Hepatocyte (in vitro differentiated cells): ENCODE data around the gene ABI3BP. TPM values are rescaled to one million over a fixed set of nuclear protein-coding genes. Genes with fewer than 3 reads are reported as not detected.

Experiments
- DNase-seq: peaks from one replicate; pipeline ENCODE4 v3.0.0-alpha.2; 2016; ENCODE audit warnings: low spot score
- H2AFZ ChIP-seq: fragments of 200-600 bp; sonication (generic); 2 replicates; pipeline ENCODE4 v1.6.0; 2016; ENCODE audit warnings: antibody characterized with exemption, mild to moderate bottlenecking
- H3K27ac ChIP-seq: fragments of 200-600 bp; sonication (generic); 2 replicates; pipeline ENCODE4 v1.5.1; 2016; ENCODE audit warnings: mild to moderate bottlenecking
- H3K27me3 ChIP-seq: fragments of 200-600 bp; sonication (generic); 2 replicates; pipeline ENCODE4 v1.6.1; 2016
- H3K36me3 ChIP-seq: fragments of 200-600 bp; sonication (generic); replicated peaks from 2 replicates; pipeline ENCODE4 v1.5.1; 2016; ENCODE audit warnings: low read depth; ENCODE audit not compliant: insufficient read depth
- H3K4me1 ChIP-seq: fragments of 200-600 bp; sonication (generic); 2 replicates; pipeline ENCODE4 v1.5.1; 2016; ENCODE audit warnings: mild to moderate bottlenecking, moderate library complexity; ENCODE audit not compliant: insufficient read depth
- H3K4me2 ChIP-seq: fragments of 200-600 bp; sonication (generic); 2 replicates; pipeline ENCODE4 v1.6.0; 2016
- H3K4me3 ChIP-seq: fragments of 200-600 bp; sonication (generic); 2 replicates; pipeline ENCODE4 v1.5.1; 2016; ENCODE audit warnings: mild to moderate bottlenecking
- H3K79me2 ChIP-seq: fragments of 200-600 bp; sonication (generic); 2 replicates; pipeline ENCODE4 v1.6.0; 2017; ENCODE audit warnings: mild to moderate bottlenecking
- H3K9me2 ChIP-seq: fragments of 200-600 bp; sonication (generic); replicated peaks from 2 replicates; pipeline ENCODE4 v1.6.0; 2017; ENCODE audit warnings: mild to moderate bottlenecking; ENCODE audit not compliant: insufficient read depth
- H3K9me3 ChIP-seq: fragments of 200-600 bp; sonication (generic); 2 replicates; pipeline ENCODE4 v1.5.1; 2016; ENCODE audit warnings: low read depth, mild to moderate bottlenecking
- H4K20me1 ChIP-seq: fragments of 200-600 bp; sonication (generic); 2 replicates; pipeline ENCODE4 v1.6.0; 2016; ENCODE audit warnings: mild to moderate bottlenecking; ENCODE audit not compliant: insufficient read depth, poor library complexity, severe bottlenecking
- CTCF ChIP-seq: fragments of 200-600 bp; sonication (generic); IDR thresholded peaks from 2 replicates; pipeline ENCODE4 v1.5.1; 2016; ENCODE audit warnings: antibody characterized with exemption, mild to moderate bottlenecking; ENCODE audit not compliant: poor library complexity
- EZH2 ChIP-seq: fragments of 200-600 bp; sonication (generic); IDR thresholded peaks from 2 replicates; pipeline ENCODE4 v1.6.1; 2016; ENCODE audit warnings: antibody characterized with exemption, mild to moderate bottlenecking, borderline replicate concordance
- EZH2phosphoT487 ChIP-seq: fragments of 200-600 bp; sonication (generic); IDR thresholded peaks from one replicate; pipeline ENCODE4 v1.6.1; 2018; ENCODE audit warnings: antibody characterized with exemption, mild to moderate bottlenecking, low read depth, moderate library complexity; ENCODE audit not compliant: unreplicated experiment, severe bottlenecking
- WGBS: methylation state at CpG from one replicate; pipeline ENCODE4 v1.1.6; 2016; ENCODE audit warnings: low lambda C conversion rate; ENCODE audit errors: missing lambda C conversion rate; 5-methylcytosine and 5-hydroxymethylcytosine counted together
- polyA plus RNA-seq: library from polyadenylated mRNA; unstranded; fragments of >200 nt; fragmentation: Nextera tagmentation; extraction: Ambion mirVana; gene quantifications from 2 replicates; pipeline ENCODE4 v1.2.1, GENCODE V29; 2016
- total RNA-seq: library from RNA; depleted of rRNA; stranded (reverse); fragments of >200 nt; gene quantifications from 2 replicates; pipeline ENCODE4 v1.2.3, GENCODE V29; 2014

The ABI3BP gene
- total and polyA plus RNA-seq, 2 experiments from 2014 or later, result 10.4 to 18.6 TPM

- no peaks in the 10 kb centered on the region for H3K9me2 ChIP-seq
- no peaks in the 10 kb centered on the region for H3K9me3 ChIP-seq
- no peak overlapping the region for H3K4me2 ChIP-seq
- H3K79me2 ChIP-seq, result no peaks in the 10 kb centered on the region
- no peaks in the 10 kb centered on the region for H3K4me1 ChIP-seq
- no peaks in the 10 kb centered on the region for H3K36me3 ChIP-seq
- TF ChIP-seq EZH2 (no peak), EZH2phosphoT487 (no peak), CTCF (peak; percentile 21)
- DNase-seq, result no peak
- WGBS, result 89% methylated on average over 3 of the region's 3 CpGs
- H3K27ac ChIP-seq, result no peak overlapping the region
- H2AFZ ChIP-seq, result no peak overlapping the region
- no peak overlapping the region for H3K4me3 ChIP-seq
- H3K27me3 ChIP-seq, result no peaks in the 10 kb centered on the region
- H4K20me1 ChIP-seq, result no peaks in the 10 kb centered on the region
Measured at GRCh38 chr3:100754563-100755334, 238.5 kb downstream of the ABI3BP start.

GRCh38 chr3:100753846-100754245 lies 239.4 kb downstream of the ABI3BP start:
- DNase-seq, result no peak
- H3K4me1 ChIP-seq, result no peaks in the 10 kb centered on the region
- H3K9me3 ChIP-seq, result no peaks in the 10 kb centered on the region
- H3K4me2 ChIP-seq, result no peak overlapping the region
- H3K36me3 ChIP-seq, result no peaks in the 10 kb centered on the region
- WGBS, result 74% methylated on average over 2 of the region's 2 CpGs
- no peaks in the 10 kb centered on the region for H3K79me2 ChIP-seq
- H3K9me2 ChIP-seq, result no peaks in the 10 kb centered on the region
- H4K20me1 ChIP-seq, result no peaks in the 10 kb centered on the region
- no peaks in the 10 kb centered on the region for H3K27me3 ChIP-seq
- H2AFZ ChIP-seq, result no peak overlapping the region
- H3K27ac ChIP-seq, result no peak overlapping the region
- no peak overlapping the region for H3K4me3 ChIP-seq
- no peak for TF ChIP-seq EZH2phosphoT487
- no peak for TF ChIP-seq CTCF
- TF ChIP-seq EZH2, result no peak

GRCh38 chr3:100748967-100749366 lies 244.3 kb downstream of the ABI3BP start:
- Histone ChIP-seq H3K4me3 (no peak overlapping the region), H3K4me1 (no peaks in the 10 kb centered on the region), H3K27ac (no peak overlapping the region), H4K20me1 (no peaks in the 10 kb centered on the region), H3K36me3 (peaks cover 10% of the 10 kb centered on the region), H3K79me2 (peaks cover 7% of the 10 kb centered on the region), H3K27me3 (no peaks in the 10 kb centered on the region), H3K9me3 (no peaks in the 10 kb centered on the region), H2AFZ (no peak overlapping the region), H3K9me2 (no peaks in the 10 kb centered on the region), H3K4me2 (no peak overlapping the region)
- TF ChIP-seq EZH2, result no peak
- no peak for TF ChIP-seq EZH2phosphoT487
- TF ChIP-seq CTCF, result no peak
- WGBS, result 47% methylated on average over 2 of the region's 2 CpGs
- DNase-seq, result no peak
